HG03442 (cell line): ENCODE data around the gene CYP2A6.

Experiments used
- ATAC-seq: cut with Tn5 transposase; IDR thresholded peaks from one replicate; pipeline ENCODE4 v1.9.1; 2021; ENCODE audit warnings: mild to moderate bottlenecking, moderate library complexity; ENCODE audit not compliant: unreplicated experiment

CYP2A6 gene

GRCh38 chr19:40803857-40804782 is 46.1 kb downstream of the CYP2A6 start:
- ATAC-seq = no peak

GRCh38 chr19:40803170-40803856 is 46.9 kb downstream of the CYP2A6 start:
- ATAC-seq = no peak

- ATAC-seq = no peak
Measured at GRCh38 chr19:40802300-40803169, 47.7 kb downstream of the CYP2A6 start.

GRCh38 chr19:40801426-40802299 is 48.6 kb downstream of the CYP2A6 start:
- no peak for ATAC-seq

- ATAC-seq = no peak
Measured at GRCh38 chr19:40800997-40801377, 49.3 kb downstream of the CYP2A6 start.

- ATAC-seq = no peak
Measured at GRCh38 chr19:40800339-40800996, 49.8 kb downstream of the CYP2A6 start.

GRCh38 chr19:40799558-40800338 is 50.5 kb downstream of the CYP2A6 start:
- ATAC-seq = no peak

- peak; percentile 76 for ATAC-seq
Measured at GRCh38 chr19:40798683-40799557, 51.3 kb downstream of the CYP2A6 start, which contains the start of gene EGLN2. TSS of gene EGLN2 (plus strand) at chr19:40799191. CDS start at chr19:40800573, 1,382 bp downstream.

- no peak for ATAC-seq
Measured at GRCh38 chr19:40797963-40798682, 52.1 kb downstream of the CYP2A6 start.

GRCh38 chr19:40797166-40797962 is 52.9 kb downstream of the CYP2A6 start:
- no peak for ATAC-seq
